ENCODE results near the gene UQCR10.

UQCR10 gene

DNA sequence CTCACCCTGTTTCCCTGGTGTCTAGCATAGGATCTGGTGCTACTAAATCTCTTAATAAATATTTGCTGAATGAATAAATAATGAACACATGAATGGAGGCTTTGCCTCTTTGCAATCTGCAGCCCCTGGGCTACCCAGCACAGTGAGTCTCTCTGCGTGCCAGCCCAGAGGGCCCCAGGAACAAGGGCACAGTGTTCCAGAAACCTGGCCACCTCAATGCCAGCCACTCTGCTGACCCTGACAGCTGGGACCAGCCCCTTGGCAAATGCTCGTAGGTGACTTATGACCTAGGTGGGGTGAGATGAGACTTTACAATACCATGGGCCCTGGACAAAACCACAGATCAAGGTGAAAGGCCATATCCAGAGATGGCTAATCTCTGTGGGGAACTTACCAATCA lies 31.6 kb downstream of the UQCR10 start:
- no peak for DNase-seq (ENCODE audit: low spot score)

- DNase-seq (ENCODE audit: low spot score), result no peak
Observed at GRCh38 chr22:29799217-29799680, 32.1 kb downstream of the UQCR10 start.

DNA sequence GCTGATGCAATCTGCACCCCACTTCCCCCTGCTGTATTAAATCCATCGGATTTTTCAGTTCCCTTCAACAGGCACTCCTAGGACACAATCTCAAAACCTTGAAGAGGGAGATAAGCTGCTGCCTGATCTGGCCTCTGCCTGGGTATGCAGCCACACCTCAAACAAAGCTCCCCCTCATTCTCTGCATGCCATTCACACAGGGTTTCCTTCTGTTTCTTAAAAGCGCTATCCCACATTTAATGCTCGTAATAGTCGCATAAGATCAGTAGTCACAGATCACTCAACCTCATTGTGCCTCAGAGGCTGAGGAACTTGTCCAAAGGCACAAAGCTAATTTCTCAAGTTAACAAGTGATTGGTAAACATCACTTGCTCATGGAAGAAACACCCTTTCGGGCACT lies 34.0 kb downstream of the UQCR10 start:
- DNase-seq (ENCODE audit: low spot score), result no peak

GRCh38 chr22:29801796-29802195 lies 34.6 kb downstream of the UQCR10 start:
- DNase-seq (ENCODE audit: low spot score), result no peak

DNA sequence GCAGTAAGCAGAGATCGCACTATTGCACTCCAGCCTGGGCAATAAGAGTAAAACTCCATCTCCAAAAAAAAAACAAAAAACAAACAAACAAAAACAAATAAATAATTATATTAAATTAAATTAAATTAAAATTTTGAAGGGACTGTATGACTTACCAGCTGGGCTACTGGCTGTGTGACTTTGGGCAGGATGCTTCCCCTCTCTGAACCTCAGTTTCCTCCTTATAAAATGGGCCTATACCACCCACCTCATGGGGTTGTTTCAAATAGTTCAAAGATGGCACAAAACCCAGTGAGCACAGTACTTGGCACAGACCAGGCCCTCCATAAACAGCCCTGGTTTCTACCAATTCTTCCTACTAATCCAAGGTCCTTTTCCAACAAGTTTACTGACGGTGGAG lies 36.0 kb downstream of the UQCR10 start:
- no peak for DNase-seq (ENCODE audit: low spot score)

DNA sequence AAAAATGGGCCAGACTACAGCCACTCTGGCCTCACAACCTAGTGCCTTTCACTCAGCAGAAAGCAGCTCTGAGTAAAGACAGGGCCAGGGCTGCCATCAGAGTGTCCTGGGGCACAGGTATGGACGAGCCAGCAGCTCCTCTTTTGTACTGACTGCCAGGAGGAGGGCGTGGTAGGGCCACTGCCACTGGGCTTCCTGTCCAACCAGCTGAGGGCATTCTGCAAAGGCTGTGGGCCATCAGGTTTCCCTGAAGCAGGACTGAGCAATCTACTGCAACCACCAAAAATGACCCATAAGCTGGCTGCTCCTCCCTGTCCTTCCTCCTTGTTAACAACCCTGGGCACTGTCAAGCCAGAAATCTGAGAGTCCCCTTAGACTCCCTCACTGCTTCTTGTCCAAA lies 37.8 kb downstream of the UQCR10 start:
- DNase-seq (ENCODE audit: low spot score), result no peak

DNA sequence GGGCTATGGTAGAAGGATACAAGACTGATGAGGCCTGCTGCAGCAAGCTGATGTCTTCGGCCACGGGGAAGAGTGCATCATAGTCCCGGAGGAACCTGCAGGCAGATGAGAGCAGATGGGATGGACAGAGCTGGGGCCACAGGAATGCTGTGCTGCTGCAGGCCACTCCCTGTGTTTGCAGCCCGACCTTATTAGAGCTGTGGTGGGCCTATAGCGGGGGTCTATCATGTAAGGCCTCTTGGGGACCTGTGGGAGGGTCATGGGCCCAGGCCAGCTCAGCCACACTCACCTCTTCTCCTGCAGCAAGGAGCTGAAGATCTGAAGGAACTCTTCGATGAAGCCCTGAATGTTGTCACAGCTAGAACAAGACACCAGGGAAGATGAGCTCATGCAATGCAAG lies 39.0 kb downstream of the UQCR10 start:
- DNase-seq (ENCODE audit: low spot score), result no peak

GRCh38 chr22:29810216-29810615 lies 43.0 kb downstream of the UQCR10 start:
- DNase-seq (ENCODE audit: low spot score), result no peak

GRCh38 chr22:29811377-29811776 lies 44.2 kb downstream of the UQCR10 start:
- no peak for DNase-seq (ENCODE audit: low spot score)

DNA sequence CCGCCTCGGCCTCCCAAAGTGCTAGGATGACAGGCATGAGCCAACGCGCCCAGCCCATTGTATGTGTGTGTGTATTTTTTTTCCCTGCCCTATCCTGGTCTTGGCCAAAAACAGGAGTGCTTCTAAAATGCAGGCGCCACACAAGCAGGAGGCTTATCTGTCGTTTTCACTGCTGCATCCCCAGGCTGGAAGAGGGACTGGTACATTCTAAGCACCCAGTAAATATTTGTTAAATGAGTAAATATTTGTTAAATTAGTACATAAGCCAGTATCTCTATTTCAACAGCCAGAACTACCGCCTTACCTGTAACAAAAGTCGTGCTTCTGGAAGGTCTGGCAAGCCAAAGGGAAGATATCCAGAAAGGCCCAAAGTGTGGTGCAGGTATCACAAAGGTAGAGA lies 46.0 kb downstream of the UQCR10 start:
- DNase-seq (ENCODE audit: low spot score), result no peak

DNA sequence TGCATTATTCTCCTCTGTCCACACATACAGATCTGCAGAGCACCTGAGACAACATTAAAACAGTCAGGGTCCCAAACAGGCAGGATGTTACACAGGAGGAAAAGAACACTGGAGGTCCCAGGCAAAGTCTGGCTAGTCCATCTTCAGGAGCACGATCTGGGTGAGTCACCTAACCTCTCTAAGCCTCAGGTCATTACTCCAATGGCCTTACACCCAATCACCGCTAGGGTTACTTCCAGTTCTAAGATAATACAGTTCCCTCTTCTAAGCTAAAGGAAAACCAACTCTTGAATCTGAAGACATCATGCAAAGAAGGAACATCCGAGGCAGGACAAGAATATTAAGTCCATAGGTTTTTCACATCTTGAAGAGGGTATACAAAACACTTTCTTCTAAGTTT lies 46.4 kb downstream of the UQCR10 start:
- no peak for DNase-seq (ENCODE audit: low spot score)

DNA sequence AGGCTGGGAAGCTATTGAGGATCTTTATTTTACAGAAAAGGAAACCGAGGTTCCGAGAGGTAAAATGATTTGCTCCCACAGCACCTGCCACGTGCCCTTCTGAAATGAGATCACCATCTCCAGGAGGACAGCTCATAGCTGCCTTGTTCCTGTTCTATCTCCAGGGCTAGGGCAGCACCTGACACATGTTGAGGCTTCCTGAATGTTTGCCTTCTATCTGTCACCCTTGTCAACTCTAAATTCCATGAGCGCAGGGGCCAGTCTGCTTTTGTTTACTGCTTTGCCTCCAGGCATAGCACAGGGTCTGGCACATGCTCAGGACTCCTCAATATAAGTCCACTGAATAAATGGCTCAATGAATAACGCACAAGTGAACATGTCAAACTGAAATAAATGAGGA lies 46.8 kb downstream of the UQCR10 start:
- no peak for DNase-seq (ENCODE audit: low spot score)

- no peak for DNase-seq (ENCODE audit: low spot score)
Observed at GRCh38 chr22:29815580-29815979, 48.4 kb downstream of the UQCR10 start.

- DNase-seq (ENCODE audit: low spot score), result no peak
Observed at GRCh38 chr22:29816128-29816527, 49.0 kb downstream of the UQCR10 start.

- no peak for DNase-seq (ENCODE audit: low spot score)
Observed at GRCh38 chr22:29816539-29816938, 49.4 kb downstream of the UQCR10 start.

DNA sequence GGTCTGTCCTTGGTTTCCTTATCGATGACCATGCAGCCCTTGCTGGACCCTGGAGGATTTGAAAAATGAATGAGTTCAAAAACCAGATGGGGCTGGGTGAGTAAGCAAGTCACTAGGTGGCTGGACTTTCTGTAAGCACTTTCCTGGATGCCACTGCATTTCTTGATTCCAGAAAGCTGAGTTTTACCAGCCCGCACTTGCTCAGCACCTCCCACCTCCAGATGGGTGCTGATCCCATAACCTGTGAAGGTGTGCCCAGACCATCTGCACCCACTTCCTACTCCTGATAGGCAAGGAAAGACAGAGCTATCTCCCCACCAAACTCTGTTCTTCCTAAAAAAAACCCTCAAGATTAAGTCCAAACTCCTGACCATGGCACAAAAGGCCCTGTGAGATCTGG lies 49.8 kb downstream of the UQCR10 start:
- DNase-seq (ENCODE audit: low spot score), result no peak

DNA sequence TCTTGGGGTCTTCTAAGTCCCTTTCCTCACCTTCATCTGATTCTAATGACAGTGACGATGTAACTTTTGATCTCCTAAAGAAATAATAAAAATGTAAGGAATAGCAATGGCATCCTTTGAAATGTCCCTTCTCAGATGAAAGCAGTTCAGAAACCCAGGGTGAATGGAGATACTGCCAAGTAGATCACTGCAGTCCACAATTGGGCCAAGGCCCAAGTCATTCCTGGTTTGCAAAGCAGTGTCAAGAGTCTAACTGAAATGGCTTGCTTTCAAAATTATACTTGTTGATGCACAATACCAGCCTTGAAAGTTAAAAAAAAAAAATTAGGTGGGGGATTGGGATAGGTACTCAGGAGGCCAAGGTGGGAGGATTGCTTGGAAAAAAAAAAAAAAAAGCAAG lies 50.6 kb downstream of the UQCR10 start:
- DNase-seq (ENCODE audit: low spot score), result no peak

- DNase-seq (ENCODE audit: low spot score), result no peak
Observed at GRCh38 chr22:29819501-29819900, 52.3 kb downstream of the UQCR10 start.
